ENCODE results near the gene SIGLEC11.

The SIGLEC11 gene

GRCh38 chr19:49904136-49904535, 56.8 kb downstream of the SIGLEC11 start:
- DNase-seq (ENCODE audit: low read depth), result no peak
